Erythroblast (primary cell): ENCODE results near the gene TTC28.
A peak's percentile ranks its signal among the peaks of the same experiment; 100 is the strongest.

Source experiments
- DNase-seq, 2 experiments: peaks; one replicate each; lab custom pipeline; 2025; lab: John Stamatoyannopoulos, UW
- GATA1 ChIP-seq: IDR thresholded peaks from 2 replicates; pipeline ENCODE4 v1.6.1; 2011; ENCODE audit warnings: low read depth, mild to moderate bottlenecking, control low read depth, low read length, moderate library complexity
- POLR2A ChIP-seq: IDR thresholded peaks from 2 replicates; pipeline ENCODE4 v1.6.1; 2011; ENCODE audit warnings: mild to moderate bottlenecking, low read length

The TTC28 gene

DNA sequence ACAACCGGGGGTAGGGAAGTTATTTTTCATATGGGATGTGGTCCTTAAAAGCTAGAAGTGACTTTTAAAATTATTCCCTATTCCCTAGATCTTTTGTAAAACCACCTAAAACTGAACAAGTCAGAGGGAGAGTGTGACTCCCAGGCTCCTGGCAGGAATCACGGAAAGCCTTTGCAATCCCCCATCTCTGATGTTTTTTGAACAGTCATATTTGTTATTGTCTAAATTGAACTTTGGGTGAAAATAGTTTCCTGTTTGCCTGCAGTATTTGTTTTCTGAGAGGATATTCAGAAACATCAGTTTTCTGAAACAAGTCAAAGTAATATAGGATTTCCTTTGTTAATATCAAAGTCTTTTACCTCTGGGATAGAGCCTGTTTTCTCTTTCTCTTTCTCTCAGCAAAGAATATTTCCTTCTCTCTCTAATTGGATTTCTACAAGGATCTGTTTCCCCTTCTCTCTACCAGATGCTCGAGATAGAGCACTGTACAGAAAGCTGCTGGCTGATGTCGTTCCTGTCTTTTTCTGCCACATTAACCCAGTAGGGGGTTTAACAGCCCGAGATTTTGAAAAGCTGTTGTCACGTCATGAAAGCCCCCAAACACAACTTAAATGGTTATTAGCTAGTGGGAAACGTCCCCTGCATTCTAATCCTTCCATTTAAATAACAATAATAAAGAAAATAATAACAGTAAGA lies 628.4 kb downstream of the TTC28 start:
- DNase-seq = no peak
- TF ChIP-seq GATA1 (no peak), POLR2A (no peak)

DNA sequence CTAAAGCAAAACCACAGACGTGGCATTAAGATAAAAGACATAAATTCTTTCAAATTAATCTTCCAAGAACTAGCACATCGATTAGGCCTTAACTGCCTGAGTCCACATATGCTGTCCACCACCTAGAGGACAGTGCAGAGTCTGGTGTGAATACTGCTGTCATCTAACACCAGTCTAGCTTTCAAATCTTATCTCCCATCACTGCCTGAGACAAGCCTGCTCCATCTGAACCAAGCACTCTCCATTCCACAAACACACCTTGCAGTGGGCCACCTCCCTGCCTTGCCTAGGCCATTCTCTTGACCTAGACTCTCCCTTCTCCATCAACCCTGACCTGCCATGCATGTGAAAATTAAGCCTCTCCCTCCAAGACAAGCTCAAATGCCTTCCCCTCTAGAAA lies 631.1 kb downstream of the TTC28 start:
- DNase-seq = no peak
- TF ChIP-seq GATA1 (no peak), POLR2A (no peak)

DNA sequence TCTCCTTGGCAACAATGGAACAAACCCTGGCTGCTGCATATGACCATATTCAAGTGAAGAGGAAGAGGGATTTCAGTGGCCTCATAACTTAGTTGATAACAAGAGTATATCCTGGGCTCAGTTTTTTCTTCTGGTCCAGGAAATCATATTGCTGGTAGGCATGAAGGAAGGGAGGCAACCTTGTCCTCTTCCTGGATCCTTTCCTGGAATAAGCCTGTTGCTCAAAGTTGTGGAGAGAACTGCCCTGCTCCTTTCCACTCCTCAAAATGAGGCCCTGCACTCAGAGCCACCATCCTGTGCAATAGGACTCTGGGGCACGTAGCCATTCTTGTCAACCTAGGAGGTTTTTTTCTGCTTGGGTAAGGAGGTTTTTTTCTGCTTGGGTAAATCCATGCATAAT lies 631.9 kb downstream of the TTC28 start:
- TF ChIP-seq POLR2A = no peak
- no peak for TF ChIP-seq GATA1
- no peak for DNase-seq

DNA sequence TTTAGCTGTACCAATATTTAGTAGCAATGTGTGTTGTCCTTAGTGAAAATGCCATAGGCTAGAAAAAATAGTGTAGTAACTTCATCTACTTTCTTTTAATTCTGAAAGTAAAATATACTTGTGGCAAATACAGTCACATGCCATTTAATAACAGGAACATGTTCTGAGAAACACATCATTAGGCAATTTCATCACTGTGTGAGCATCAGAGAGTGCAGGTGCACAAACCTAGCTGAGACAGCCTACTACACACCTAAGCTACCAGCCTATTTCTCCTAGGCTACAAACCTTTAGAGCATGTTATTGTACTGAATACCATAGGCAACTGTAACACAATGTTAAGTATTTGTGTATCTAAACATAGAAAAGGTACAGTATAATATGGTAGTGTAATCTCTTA lies 633.5 kb downstream of the TTC28 start:
- no peak for DNase-seq
- TF ChIP-seq GATA1 (no peak), POLR2A (no peak)

DNA sequence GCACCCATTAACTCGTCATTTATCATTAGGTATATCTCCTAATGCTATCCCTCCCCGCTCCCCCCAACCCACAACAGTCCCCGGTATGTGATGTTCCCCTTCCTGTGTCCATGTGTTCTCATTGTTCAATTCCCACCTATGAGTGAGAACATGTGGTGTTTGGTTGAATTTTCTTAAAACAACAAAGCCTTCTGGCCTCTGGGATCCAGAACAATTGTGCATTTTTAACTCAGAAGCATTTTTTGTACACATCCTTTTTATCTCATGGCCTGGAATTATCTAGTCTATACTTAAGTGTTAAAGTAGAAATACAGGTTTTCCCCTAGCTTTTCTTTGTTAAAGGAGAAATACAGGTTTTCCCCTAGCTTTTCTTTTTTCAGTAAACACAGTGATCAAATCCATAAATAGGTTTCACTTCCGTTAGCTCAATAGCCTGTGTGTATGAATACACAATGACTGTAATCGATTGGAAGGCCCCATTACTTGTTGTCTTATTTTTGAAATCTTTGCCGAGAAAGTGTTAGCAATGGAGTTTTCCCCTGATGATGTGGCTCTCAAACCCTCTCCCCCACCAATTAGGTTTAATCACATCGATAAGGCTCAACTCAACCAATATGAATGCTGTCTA lies 635.0 kb downstream of the TTC28 start:
- TF ChIP-seq POLR2A (no peak), GATA1 (no peak)
- DNase-seq = no peak

DNA sequence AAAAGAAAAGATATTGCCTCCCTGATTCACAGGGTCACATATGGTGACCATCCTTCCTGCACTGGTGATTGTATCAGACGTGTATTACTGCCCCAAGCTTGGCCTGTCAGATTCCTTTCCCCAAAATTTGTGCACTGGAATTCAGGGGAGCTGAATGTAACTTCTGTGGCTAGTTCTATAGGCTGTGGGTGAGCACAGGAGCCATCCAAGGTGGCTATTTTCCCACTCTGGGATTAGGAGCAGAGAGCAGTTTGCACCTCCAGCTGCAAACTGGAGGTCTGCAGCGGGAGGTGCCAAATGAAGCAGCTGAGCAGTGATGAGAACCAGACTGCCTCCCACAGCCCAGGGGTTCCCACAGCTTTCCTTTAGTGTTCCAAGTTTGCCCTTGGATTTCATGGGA lies 636.4 kb downstream of the TTC28 start:
- TF ChIP-seq GATA1 = no peak
- TF ChIP-seq POLR2A = no peak
- DNase-seq = no peak

DNA sequence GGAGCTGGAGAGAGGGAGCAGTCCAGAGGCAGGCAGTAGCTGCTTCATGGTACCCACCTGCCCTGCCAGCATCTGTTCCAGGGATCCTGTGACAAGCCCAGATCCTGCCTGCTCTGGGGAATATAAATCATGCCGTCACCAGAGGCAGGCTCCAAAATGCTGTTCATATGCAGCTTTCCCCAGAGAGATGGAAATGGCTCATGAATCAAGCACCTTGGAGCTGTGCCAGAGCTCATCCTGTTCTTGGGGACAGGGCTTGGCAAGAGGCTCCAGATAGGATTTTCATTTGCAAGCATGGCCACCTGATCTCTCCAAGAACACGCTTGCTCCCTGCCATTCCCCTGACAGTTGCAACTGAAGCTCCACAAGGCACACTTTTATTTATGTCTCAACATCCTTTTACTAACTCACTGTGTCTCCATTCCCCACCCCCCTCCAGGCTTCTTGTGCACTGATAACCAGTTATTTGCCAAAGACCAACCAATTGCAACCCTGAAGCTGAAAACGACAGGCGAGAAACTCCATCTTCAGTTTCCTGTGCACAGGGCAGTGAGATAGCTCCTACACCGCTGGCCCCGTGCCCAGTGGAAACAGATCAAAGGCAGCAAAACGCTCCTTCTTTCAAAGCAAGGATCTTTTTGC lies 644.8 kb downstream of the TTC28 start:
- peak; percentile 62 to 78 for DNase-seq
- TF ChIP-seq GATA1 (no peak), POLR2A (no peak)

DNA sequence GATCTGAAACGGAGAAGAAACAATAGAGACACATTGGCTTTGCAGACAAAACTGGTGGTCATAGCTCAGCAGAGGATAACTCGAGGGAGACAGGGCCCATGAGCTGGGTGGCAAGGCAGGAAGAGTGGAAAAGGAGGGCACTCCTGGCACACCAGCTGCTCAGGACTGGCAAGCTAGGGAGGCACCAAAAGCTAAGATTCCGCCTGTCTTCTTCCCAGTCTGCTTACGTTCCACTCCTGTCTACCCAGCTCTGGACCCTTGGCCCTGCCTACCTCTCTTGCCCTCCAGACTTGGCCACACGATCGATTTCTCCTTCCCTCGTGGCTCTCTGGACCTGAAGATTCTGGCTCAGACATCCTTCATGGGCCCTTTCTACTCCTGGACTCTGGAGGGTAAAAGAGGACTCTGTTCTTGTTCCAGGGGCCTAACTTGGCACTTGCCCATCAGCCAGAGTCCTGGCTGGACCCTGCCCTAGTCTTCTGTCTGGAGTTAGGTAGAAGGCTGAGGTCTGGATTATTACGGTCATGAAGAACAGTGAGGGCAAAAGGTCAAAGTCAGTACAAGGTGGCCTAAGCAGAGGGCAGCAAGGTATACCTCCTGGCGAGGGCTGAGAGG lies 645.4 kb downstream of the TTC28 start:
- no peak for DNase-seq
- TF ChIP-seq POLR2A (no peak), GATA1 (no peak)

DNA sequence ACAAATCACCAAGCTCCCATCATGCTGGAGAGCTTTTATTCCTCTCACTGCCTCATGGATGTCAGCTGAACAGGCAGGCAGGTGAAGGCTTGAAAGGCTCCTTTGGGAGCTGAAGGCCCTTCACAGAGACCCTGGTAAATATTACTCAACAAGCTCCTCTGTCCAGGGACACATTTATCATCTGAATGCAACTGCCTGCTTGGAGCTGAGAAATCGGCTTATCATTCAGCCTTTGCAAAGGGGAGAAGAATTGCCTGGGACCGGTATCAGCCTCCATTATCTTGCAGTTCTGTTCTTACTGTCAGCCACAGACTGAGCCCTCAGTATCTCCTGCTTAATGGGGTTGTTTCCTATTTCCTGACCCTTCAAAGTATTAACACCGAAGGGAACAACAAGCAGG lies 646.8 kb downstream of the TTC28 start:
- peak; percentile 19 to 65 for DNase-seq
- TF ChIP-seq POLR2A = no peak

DNA sequence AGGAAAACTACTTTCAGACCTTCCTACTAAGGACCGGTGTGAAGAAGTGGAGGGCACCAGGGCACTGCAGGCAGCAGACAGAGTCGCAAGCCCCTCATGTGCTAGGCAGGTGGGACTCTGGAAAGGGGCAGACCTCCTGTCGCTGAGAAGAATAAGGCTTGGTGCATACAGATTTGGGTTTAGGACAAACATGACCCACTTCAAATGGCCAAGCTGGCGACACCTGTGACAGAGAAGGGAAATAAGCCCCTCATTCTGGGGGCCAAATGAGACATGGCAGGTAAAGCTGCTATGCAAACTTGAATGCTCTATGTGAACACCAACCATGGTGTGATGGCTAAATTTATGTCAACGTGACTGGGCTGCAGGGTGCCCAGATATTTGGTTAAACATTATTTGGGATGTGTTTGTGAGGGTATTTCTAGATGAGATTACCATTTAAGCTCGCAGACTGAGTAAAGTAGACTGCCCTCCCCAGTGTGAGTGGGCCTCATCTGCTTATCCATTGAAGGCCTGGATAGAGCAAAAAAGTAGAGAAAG lies 648.2 kb downstream of the TTC28 start:
- no peak for DNase-seq
- TF ChIP-seq POLR2A (no peak), GATA1 (no peak)

DNA sequence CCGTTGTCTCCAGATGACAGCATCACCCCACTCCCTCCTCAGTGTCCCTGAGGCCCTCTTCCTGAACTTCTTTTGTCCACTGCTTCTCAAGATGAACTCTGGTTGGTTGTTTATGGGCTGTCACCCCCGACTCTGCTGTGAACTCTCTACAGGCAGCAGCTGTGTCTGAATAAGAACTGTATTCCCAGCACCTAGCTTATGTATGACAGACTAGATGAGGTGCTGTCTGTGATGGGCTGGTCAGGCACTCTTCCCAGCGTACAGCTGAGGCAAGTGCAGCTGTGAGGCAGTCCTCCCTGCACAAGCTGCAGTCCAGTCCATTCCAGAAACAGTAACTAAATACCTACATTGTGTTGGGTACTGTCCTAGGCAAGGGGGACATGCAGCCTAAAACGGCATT lies 649.2 kb downstream of the TTC28 start:
- TF ChIP-seq GATA1 (no peak), POLR2A (no peak)
- no peak for DNase-seq

DNA sequence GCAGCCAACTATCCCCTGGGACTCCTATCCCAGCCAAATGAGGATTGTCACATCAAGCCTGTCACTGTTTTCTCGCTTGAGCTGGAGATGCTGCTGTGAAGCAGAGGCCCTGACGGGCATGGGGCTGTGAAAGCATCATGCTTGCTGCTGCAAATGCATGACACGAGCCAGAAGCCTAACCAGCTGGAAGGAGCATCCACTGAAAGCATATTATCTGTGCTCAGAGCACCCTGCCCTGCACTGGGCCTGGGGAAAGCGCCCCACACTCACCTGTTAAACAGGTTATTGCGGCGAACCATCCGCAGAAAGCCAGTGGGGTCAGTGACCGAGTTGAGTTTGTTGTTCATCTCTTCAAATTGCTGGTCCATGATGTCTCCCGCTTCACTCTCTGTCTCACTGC lies 649.7 kb downstream of the TTC28 start:
- no peak for TF ChIP-seq GATA1
- TF ChIP-seq POLR2A = no peak
- no peak for DNase-seq

DNA sequence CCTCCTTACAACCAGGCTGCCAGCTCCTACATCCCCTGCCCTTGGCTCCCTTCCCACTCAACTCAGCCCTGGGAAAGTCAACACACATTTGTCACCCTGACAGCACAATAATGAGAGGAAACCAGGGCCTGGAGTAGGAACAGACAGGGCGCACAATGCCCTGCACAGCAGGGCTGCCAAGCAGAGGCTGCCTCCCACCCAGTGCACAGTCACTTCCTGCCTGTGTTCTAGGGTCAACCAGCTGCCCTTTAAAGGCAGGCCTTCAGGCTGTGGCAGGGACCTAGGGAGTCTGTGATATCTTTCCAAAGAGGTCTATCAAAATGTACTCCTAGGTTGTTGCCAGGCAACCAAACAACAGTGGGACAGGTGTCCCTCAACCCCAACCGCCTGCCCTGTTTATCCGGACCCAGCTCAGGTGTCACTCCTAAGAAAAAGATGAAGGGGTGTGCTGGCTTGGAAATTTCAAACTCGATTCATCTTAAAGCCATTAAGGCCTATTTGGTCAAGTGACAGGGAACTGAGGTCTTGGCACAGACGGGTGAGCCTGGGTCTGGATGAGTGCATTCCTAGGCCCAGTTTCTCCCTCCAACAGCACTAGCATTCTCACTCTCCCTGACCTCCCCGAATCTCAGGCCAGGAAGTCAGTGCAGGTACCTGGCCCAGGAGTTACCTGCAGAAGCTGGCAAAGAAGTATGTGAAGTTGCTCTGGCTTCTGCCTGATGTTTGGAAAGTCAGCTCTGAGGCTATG lies 650.3 kb downstream of the TTC28 start:
- no peak for TF ChIP-seq POLR2A
- no peak for TF ChIP-seq GATA1
- no peak for DNase-seq
